ENCODE measurements around the gene HMGXB4.

HMGXB4 gene

GRCh38 chr22:35334004-35334403 is 76.7 kb downstream of the HMGXB4 start:
- no peak overlapping the region for H3K4me3 ChIP-seq (ENCODE audit: low read depth, low read length)
- TF ChIP-seq CTCF (IDR thresholded peaks at IDR 0.05; ENCODE audit: borderline replicate concordance, insufficient read depth, low read depth, low read length), result no peak

GRCh38 chr22:35335468-35335867 is 78.2 kb downstream of the HMGXB4 start:
- no peak for TF ChIP-seq CTCF (IDR thresholded peaks at IDR 0.05; ENCODE audit: borderline replicate concordance, insufficient read depth, low read depth, low read length)
- no peak overlapping the region for H3K4me3 ChIP-seq (ENCODE audit: low read depth, low read length)

GRCh38 chr22:35335936-35336781 is 78.9 kb downstream of the HMGXB4 start:
- H3K4me3 ChIP-seq (ENCODE audit: low read depth, low read length), result no peak overlapping the region
- no peak for TF ChIP-seq CTCF (IDR thresholded peaks at IDR 0.05; ENCODE audit: borderline replicate concordance, insufficient read depth, low read depth, low read length)

GRCh38 chr22:35337932-35338331 is 80.6 kb downstream of the HMGXB4 start:
- TF ChIP-seq CTCF (IDR thresholded peaks at IDR 0.05; ENCODE audit: borderline replicate concordance, insufficient read depth, low read depth, low read length), result 0 out of 2 replicates have a peak, but pooled peaks have one; percentile 10
- H3K4me3 ChIP-seq (ENCODE audit: low read depth, low read length), result no peak overlapping the region

GRCh38 chr22:35341090-35341874 is 84.0 kb downstream of the HMGXB4 start:
- no peak for TF ChIP-seq CTCF (IDR thresholded peaks at IDR 0.05; ENCODE audit: borderline replicate concordance, insufficient read depth, low read depth, low read length)
- H3K4me3 ChIP-seq (ENCODE audit: low read depth, low read length), result no peak overlapping the region

GRCh38 chr22:35342390-35342789 is 85.1 kb downstream of the HMGXB4 start:
- no peak for TF ChIP-seq CTCF (IDR thresholded peaks at IDR 0.05; ENCODE audit: borderline replicate concordance, insufficient read depth, low read depth, low read length)
- no peak overlapping the region for H3K4me3 ChIP-seq (ENCODE audit: low read depth, low read length)

Measured in GM12875 (cell line).